GM19324 (cell line): ENCODE measurements around the gene NUDT22.
A peak's percentile ranks its signal among the peaks of the same experiment; 100 is the strongest.

Experiments used
- ATAC-seq: cut with Tn5 transposase; IDR thresholded peaks from one replicate; pipeline ENCODE4 v1.9.1; 2021; ENCODE audit warnings: mild to moderate bottlenecking, moderate library complexity; ENCODE audit not compliant: unreplicated experiment, low FRiP score

The NUDT22 gene

DNA sequence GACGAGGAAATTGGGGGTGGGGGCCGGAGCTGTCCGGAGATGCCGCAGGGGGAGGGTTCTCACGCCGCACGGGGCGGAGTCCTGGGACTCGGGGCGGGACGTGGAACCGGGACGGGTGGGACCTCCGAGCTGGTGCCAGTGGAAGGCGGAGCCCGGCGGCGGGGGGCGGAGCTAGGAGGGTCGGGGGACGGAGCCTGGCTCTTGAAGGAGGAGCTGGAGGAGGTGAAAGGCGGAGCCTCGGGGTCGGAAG is 15.1 kb downstream of the NUDT22 start:
- peak; percentile 71 for ATAC-seq

DNA sequence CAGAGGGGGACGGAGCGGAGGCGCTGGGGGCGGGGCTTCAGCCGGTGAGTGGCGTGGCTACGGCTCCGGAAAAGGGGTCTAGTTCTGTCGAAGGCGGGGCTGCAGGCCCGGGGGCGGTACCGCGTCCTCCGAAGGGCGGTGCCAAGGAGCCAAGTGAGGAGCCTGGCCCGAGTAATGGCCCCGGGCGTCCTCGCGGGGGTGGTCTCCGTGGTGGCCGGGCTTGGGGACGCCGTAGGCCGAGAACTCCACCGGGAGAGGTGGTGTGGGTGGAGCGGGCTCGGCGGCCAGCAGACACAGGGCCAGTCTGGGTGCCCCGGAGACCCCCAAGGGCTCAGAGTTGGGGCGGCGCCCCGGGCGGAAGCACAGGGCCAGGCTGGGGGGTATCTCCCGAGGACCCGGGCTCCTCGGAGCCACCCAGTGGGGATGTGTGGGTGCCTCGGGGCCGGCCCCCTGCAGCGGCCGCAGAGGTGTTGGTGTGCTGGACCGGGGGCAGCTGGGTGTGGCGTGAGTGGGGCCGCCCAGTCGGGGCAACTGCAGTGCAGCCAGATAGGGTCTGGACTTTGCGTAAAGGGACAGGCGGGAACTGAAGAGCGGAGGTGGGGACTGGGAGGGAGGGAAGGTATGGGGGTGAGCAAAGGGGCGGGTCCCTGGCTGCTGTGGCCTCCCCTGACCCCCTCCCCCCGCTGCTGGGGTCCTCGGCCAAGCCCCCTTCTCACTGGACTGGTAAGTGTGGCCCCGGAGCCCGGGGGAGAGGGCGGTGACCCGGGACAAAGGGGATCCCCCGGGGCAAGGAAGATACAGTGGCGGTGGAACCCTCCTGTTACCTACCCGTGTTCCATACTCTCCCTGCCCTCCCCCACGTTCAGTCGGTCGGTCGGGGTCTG is 15.7 kb downstream of the NUDT22 start:
- peak; percentile 6 for ATAC-seq

- ATAC-seq = no peak
Measured at GRCh38 chr11:64243236-64243854, 17.3 kb downstream of the NUDT22 start.

- no peak for ATAC-seq
Measured at GRCh38 chr11:64244107-64244506, 18.0 kb downstream of the NUDT22 start.

DNA sequence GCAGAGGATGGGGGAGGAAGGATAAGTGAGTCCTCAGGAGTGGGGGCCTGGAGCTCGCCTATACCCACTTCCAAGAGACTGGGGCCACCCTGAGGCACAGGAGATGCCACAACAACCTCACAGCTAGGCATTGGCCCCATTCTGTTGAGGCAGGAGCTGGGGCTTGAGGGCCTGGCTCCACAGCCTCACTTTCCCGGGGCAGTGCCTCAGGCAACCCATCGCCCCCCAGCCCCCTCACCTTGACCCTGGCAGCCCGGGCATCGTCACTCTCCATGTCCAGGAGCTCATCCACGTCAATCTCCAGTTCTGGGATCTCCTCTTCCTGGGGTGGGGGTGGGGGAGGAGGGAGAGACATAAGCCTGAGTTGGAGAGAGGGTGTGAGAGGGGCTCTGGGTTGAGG is 18.9 kb downstream of the NUDT22 start:
- ATAC-seq = no peak

DNA sequence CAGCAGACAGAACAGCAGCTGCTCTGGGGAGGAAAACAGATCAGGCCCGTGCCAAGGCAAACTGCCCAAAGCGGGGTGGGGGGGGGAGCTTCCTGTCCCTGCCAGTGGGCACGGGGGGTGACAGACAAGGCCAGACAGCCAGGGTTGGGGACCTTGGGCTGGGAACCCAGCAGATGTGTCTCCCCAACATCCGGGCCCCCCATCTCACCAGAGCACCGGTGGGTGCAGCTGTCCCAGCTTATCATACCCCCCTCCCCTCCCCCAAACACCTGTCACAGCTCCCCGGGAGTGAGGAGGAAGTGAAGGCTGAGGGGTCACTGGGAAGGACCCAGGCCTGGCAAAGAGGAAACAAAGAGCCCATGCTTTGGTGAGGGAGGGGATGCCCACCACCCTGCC is 19.3 kb downstream of the NUDT22 start:
- no peak for ATAC-seq

- no peak for ATAC-seq
Measured at GRCh38 chr11:64245797-64246620, 19.9 kb downstream of the NUDT22 start.

- ATAC-seq = peak; percentile 16
Measured at GRCh38 chr11:64246621-64246870, 20.5 kb downstream of the NUDT22 start.

DNA sequence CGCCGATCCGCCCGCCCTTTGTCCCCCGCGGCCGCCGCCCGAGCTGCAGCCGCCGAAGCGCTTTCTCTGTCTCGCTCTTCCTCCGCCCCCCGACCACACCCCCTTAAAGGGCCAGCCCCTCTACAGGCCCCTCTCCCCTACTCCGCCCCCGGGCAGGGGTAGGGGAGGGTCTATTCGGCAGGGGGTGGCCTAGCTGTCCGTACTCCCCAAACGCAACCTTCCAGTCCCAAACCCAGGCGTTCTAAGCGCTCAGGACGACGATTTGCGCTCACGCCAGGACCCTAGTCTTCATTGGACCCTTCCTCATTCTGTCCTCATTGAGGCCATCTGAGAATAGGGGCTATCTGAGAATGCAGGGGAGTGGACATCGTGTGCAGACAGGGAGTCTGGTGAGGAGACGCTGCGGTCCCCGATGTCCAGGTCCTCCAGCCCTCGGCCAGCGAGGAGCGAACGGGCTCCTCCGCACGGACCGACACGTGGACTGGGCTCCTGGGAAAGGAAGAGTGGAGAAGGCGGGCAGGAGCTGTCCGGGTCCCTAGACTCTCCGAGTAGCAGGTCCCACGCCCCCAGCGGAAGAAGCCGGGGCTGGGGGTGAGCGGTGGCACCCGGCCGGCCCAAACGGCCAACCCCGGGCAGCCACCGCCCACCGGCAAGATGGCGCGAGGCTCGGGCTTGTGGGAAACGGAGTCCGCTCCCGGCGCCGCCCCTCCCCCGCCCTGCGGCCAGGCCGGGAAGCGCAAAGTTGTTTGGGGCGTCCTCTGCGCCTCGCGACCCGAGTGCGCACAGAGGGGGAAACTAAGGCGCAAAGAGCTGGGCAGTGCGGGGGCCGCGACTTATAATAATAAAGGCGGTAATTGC is 21.0 kb downstream of the NUDT22 start, which contains the start of gene PPP1R14B:
PPP1R14B (minus strand) TSS at position 73 of the 858 bp plus-strand sequence. CDS start 270 bp downstream, outside the sequence.
- ATAC-seq = peak; percentile 37

DNA sequence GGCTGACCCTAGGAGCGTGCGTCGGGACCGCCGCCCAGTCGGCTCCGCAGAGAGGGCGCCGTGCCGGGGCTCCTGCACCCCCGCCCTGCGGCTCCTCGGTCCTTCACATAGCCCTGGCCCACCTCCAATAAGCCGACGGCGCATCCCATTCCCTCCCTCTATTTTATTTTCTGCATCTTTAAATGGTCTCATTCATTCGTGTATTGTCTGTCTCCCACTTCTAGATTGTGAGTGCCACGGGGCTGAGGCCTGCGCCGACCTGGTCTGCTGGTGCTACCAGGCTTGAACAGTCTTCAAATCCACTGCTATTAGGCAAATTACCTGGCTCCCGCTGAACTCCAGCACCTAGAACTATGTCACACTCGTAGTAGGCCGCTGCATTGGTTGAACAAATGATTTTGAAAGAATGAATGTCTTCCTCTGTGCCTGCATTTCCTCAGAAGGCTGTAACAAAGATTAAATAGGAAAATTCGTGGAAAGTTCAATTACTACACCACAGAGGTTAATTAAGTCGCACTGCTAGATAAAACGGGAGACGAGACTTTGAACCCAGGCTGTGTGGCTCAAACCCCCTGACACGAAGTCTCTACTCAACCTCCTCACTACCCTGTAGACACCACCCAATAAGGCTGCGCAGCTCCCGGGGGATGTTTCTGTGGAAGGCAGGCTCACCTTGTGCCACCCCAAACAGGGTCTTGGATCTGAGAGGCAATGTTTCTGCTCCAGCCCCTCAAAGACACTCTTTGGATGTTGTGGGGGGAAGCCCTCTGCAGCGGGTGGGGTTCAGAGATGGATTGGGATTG is 21.9 kb downstream of the NUDT22 start:
- no peak for ATAC-seq

DNA sequence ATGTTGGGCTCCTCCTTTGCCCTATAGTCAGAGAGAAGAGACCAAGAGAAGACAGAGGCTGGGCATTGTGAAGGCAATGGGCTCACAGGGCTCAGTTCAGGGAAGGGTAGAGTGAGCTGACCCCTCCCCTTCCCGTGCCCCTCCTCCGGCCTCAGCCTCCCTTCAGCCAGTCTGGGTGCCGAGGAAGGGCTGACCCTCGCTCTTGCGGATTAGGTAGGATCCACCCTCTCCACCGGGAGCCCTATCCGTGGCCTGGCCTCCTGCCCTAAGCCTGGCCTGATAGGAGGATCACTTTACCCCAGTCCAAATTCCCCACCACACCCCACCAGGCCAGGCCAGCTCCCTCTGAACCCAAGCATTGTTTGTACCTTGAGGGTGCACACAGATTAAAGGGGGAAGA is 22.5 kb downstream of the NUDT22 start:
- ATAC-seq = no peak

- no peak for ATAC-seq
Measured at GRCh38 chr11:64249038-64249437, 23.0 kb downstream of the NUDT22 start.

GRCh38 chr11:64249563-64250414 is 23.7 kb downstream of the NUDT22 start:
- ATAC-seq = no peak

- no peak for ATAC-seq
Measured at GRCh38 chr11:64250415-64251015, 24.4 kb downstream of the NUDT22 start.

- peak; percentile 34 for ATAC-seq
Measured at GRCh38 chr11:64251016-64251752, 25.1 kb downstream of the NUDT22 start, which contains the start of gene PLCB3. Gene PLCB3, plus strand, starts transcription at chr11:64251530. Its CDS starts 120 bp downstream, at chr11:64251650.

DNA sequence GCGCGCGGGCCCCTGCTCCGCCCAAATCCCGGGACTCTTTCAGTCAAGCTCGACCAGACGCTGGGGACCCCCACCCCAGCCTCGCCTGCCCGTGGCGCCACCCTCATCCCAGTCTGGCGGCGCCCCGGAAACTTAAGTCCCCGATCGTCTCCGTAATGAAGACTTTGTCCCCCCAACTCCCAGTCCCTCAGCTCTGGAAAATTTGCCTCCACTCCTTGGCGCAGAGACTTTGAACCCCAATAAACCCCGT is 25.6 kb downstream of the NUDT22 start:
- no peak for ATAC-seq

- no peak for ATAC-seq
Measured at GRCh38 chr11:64252003-64252872, 26.2 kb downstream of the NUDT22 start.
